GM13976 (cell line): ENCODE measurements around the gene GATD1.
"Not testable (repeated sequence)": the region's sequence is repeated elsewhere in the genome, so short reads cannot be mapped to it uniquely, and the experiment has no call there.

Experiments
- DNase-seq: peaks from one replicate; pipeline ENCODE4 v3.0.0; 2012; ENCODE audit warnings: low spot score
- in situ Hi-C: fragments of 300-500 bp; cut with MboI; formaldehyde crosslinking; loops from one replicate; pipeline ENCODE4 v1.12.0; 2022; ENCODE audit warnings: low sequenced_read_pairs, mixed read lengths, inconsistent platforms; ENCODE audit not compliant: unreplicated experiment
- TF ChIP-seq, protein P1 (sequence below): IDR thresholded peaks from 2 replicates; pipeline ENCODE4 v1.5.1; 2012; ENCODE audit warnings: borderline replicate concordance, mild to moderate bottlenecking; ENCODE audit not compliant: insufficient read depth; ENCODE audit errors: extremely low read depth, missing control alignments, control extremely low read depth

Gene GATD1

GRCh38 chr11:742571-743201 lies 34.6 kb downstream of the GATD1 start:
- in situ Hi-C loops, result no loop called here

GRCh38 chr11:742156-742546 lies 35.1 kb downstream of the GATD1 start:
- DNase-seq, result no peak
- TF ChIP-seq, protein P1, sequence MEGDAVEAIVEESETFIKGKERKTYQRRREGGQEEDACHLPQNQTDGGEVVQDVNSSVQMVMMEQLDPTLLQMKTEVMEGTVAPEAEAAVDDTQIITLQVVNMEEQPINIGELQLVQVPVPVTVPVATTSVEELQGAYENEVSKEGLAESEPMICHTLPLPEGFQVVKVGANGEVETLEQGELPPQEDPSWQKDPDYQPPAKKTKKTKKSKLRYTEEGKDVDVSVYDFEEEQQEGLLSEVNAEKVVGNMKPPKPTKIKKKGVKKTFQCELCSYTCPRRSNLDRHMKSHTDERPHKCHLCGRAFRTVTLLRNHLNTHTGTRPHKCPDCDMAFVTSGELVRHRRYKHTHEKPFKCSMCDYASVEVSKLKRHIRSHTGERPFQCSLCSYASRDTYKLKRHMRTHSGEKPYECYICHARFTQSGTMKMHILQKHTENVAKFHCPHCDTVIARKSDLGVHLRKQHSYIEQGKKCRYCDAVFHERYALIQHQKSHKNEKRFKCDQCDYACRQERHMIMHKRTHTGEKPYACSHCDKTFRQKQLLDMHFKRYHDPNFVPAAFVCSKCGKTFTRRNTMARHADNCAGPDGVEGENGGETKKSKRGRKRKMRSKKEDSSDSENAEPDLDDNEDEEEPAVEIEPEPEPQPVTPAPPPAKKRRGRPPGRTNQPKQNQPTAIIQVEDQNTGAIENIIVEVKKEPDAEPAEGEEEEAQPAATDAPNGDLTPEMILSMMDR, result no peak
- in situ Hi-C loops, result no loop called here

More at GRCh38 chr11:742571-743201, 34.6 kb downstream of the GATD1 start:
- TF ChIP-seq, protein P1, result no peak
- no peak for DNase-seq

DNA sequence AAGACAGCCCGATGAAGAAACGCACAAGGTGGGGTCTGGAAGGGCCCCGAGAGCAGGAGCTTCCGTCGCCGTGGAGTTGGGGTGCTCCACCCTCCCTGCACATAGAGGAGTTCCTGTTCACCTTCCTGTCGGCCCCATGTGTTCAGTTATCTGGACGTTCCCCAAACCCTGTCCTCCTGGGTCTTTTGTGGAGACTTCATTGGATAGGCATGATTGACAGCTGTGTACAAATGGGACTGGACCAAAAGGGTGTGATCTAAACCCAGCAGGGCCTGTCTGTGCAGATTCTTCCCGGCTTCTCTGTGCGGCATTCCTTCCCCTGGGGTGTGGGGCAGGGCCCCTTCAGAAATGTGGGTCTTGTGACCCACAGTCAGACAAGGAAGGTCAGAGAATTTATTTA lies 39.4 kb downstream of the GATD1 start:
- DNase-seq, in situ Hi-C loops: not testable (repeated sequence)

DNA sequence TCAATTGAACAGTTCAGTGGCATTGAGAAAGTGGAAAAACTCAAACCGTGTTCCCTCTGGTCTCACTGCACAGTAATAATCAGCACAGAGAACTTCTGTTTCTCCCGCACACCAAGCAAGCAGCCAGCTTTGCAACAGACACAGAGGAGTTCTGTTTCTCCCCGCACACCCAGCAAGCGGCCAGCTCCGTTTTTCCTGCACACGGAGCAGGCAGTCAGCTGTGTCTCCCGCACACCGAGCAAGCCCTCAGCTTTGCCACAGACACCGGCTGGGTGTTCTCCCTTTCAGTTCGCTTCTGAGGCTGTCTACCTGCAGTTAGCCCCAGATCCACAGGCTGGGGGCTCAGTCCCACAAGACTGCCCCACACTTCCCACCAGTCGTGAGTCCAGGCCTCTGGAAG lies 39.9 kb downstream of the GATD1 start:
- TF ChIP-seq, protein P1, result no peak
- peak; percentile 32 for DNase-seq
- in situ Hi-C loops, result no loop called here

- in situ Hi-C loops, DNase-seq: not testable (repeated sequence)
Observed at GRCh38 chr11:734541-734940, 42.7 kb downstream of the GATD1 start.

GRCh38 chr11:733072-733471 lies 44.2 kb downstream of the GATD1 start:
- DNase-seq, result no peak
- in situ Hi-C loops, result no loop called here
- TF ChIP-seq, protein P1, result no peak

DNA sequence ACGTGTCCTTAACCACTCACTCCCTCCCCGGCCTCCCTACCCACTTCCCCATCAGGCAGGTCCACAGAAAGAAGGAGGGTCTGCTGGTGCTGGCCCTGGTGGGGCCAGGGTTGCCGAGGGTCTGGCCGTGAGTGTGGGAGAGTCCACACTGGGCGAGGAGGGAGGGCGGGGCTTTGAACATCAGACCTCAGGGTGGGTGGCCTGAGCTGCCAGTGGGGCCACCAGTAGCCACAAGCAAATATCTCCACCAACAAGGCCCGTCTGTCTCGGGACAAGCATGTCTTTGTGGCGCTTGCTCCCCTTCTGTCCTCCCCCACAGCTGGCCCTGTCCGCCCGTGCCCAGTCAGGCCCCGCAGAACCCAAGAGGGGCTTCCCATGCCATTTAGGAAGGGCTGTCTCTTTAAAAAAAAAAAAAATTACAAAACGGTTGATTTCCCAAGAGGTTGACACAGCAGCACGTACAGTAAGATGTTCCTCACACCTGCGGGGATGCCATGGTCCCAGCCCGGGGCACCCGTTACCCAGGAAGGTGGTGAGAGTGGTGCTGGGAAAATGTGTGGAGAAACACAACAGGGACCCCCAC lies 47.7 kb downstream of the GATD1 start:
- DNase-seq, result no peak
- in situ Hi-C loops, result loop anchor here (10.0 kb wide), 1 partner anchor 175 kb away; no protein-coding TSS in a partner anchor
- TF ChIP-seq, protein P1, result no peak
